HG03342 (cell line): ENCODE measurements around the gene MLXIP.
"Not testable (repeated sequence)": the region's sequence is repeated elsewhere in the genome, so short reads cannot be mapped to it uniquely, and the experiment has no call there.

Experiments used
- ATAC-seq: cut with Tn5 transposase; IDR thresholded peaks from one replicate; pipeline ENCODE4 v1.9.1; 2021; ENCODE audit warnings: mild to moderate bottlenecking, moderate library complexity; ENCODE audit not compliant: unreplicated experiment

Gene MLXIP

GRCh38 chr12:122054842-122055520 lies 23.6 kb upstream of the MLXIP start:
- ATAC-seq, result no peak

- ATAC-seq, result not testable (repeated sequence)
Measured at GRCh38 chr12:122056406-122056805, 22.1 kb upstream of the MLXIP start.

- ATAC-seq, result no peak
Measured at GRCh38 chr12:122057007-122057735, 21.4 kb upstream of the MLXIP start.

GRCh38 chr12:122057769-122058168 lies 20.8 kb upstream of the MLXIP start:
- no peak for ATAC-seq

GRCh38 chr12:122058549-122059149 lies 19.9 kb upstream of the MLXIP start:
- no peak for ATAC-seq

GRCh38 chr12:122059203-122059960 lies 19.2 kb upstream of the MLXIP start:
- no peak for ATAC-seq

GRCh38 chr12:122060081-122060501 lies 18.5 kb upstream of the MLXIP start:
- ATAC-seq, result no peak

- ATAC-seq, result no peak
Measured at GRCh38 chr12:122061253-122061652, 17.3 kb upstream of the MLXIP start.

GRCh38 chr12:122062832-122063693 lies 15.5 kb upstream of the MLXIP start:
- ATAC-seq, result no peak

GRCh38 chr12:122063694-122064024 lies 14.9 kb upstream of the MLXIP start:
- no peak for ATAC-seq

- ATAC-seq, result no peak
Measured at GRCh38 chr12:122064025-122064777, 14.4 kb upstream of the MLXIP start.

- ATAC-seq, result no peak
Measured at GRCh38 chr12:122064780-122065588, 13.6 kb upstream of the MLXIP start.

GRCh38 chr12:122067548-122067947 lies 11.0 kb upstream of the MLXIP start:
- no peak for ATAC-seq

GRCh38 chr12:122067966-122068365 lies 10.6 kb upstream of the MLXIP start:
- ATAC-seq, result no peak

GRCh38 chr12:122072031-122072970 lies 6.3 kb upstream of the MLXIP start:
- no peak for ATAC-seq

- no peak for ATAC-seq
Measured at GRCh38 chr12:122073815-122074214, 4.7 kb upstream of the MLXIP start.

GRCh38 chr12:122076743-122077495 lies 1.6 kb upstream of the MLXIP start:
- ATAC-seq, result no peak
